HepG2 (cell line): ENCODE results near the gene SULT1A3. TPM values are rescaled to one million over a fixed set of nuclear protein-coding genes. Genes with fewer than 3 reads are reported as not detected.

Source experiments
- AGO1 ChIP-seq: fragments of 200-400 bp; formaldehyde crosslinking; IDR thresholded peaks from 2 replicates; pipeline ENCODE4 v1.6.1; 2017; ENCODE audit warnings: mild to moderate bottlenecking, low read depth, low read length, moderate library complexity; ENCODE audit not compliant: poor library complexity, severe bottlenecking
- ARID4A ChIP-seq: sonication (generic); formaldehyde crosslinking; IDR thresholded peaks from 2 replicates; pipeline ENCODE4 v1.5.0; 2020; ENCODE audit warnings: mild to moderate bottlenecking, missing genetic modification reagents, borderline replicate concordance
- FOXK2 ChIP-seq: fragments of 450-650 bp; IDR thresholded peaks from 2 replicates; pipeline ENCODE4 v1.6.1; 2016
- HMG20B ChIP-seq: conservative IDR thresholded peaks from 2 replicates; pipeline ENCODE4 v1.6.1; 2016; ENCODE audit warnings: missing genetic modification reagents, missing compliant biosample characterization
- HMGXB4 ChIP-seq, 2 experiments: sonication (generic) in 1 of 2; formaldehyde crosslinking in 1 of 2; IDR thresholded peaks; 2 replicates each; pipeline versions ENCODE4 v1.4.0 to v1.6.1; 2018 to 2020; ENCODE audit warnings: missing genetic modification reagents in 2 of 2, borderline replicate concordance in 1 of 2, low read depth in 1 of 2, mild to moderate bottlenecking in 1 of 2, missing biosample characterization in 1 of 2
- HNF4A ChIP-seq: sonication (generic); formaldehyde crosslinking; IDR thresholded peaks from 2 replicates; pipeline ENCODE4 v1.4.0; 2020; ENCODE audit warnings: missing genetic modification reagents
- HOXA9 ChIP-seq: sonication (generic); formaldehyde crosslinking; IDR thresholded peaks from 2 replicates; pipeline ENCODE4 v1.8.1; 2022; ENCODE audit warnings: missing genetic modification reagents, mild to moderate bottlenecking, moderate library complexity, borderline replicate concordance
- JUND ChIP-seq: sonication (generic); formaldehyde crosslinking; IDR thresholded peaks from 2 replicates; pipeline ENCODE4 v1.8.0; 2022; ENCODE audit warnings: mild to moderate bottlenecking, missing genetic modification reagents
- MED8 ChIP-seq: sonication (generic); formaldehyde crosslinking; IDR thresholded peaks from 2 replicates; pipeline ENCODE4 v1.8.1; 2023; ENCODE audit warnings: mild to moderate bottlenecking, missing genetic modification reagents; ENCODE audit not compliant: insufficient replicate concordance
- MTF2 ChIP-seq: sonication (generic); formaldehyde crosslinking; IDR thresholded peaks from 2 replicates; pipeline ENCODE4 v1.5.0; 2020; ENCODE audit warnings: missing genetic modification reagents, borderline replicate concordance
- NFATC3 ChIP-seq: sonication (generic); formaldehyde crosslinking; IDR thresholded peaks from 2 replicates; pipeline ENCODE4 v1.5.1; 2020; ENCODE audit warnings: mild to moderate bottlenecking, missing genetic modification reagents
- NR0B2 ChIP-seq: sonication (generic); formaldehyde crosslinking; IDR thresholded peaks from 2 replicates; pipeline ENCODE4 v1.4.0; 2020; ENCODE audit warnings: mild to moderate bottlenecking, missing genetic modification reagents
- PAF1 ChIP-seq: IDR thresholded peaks from 2 replicates; pipeline ENCODE4 v1.6.1; 2016; ENCODE audit warnings: missing genetic modification reagents, missing compliant biosample characterization
- POLR2AphosphoS2 ChIP-seq: IDR thresholded peaks from 2 replicates; pipeline ENCODE4 v1.6.1; 2011; ENCODE audit warnings: low read depth, low read length, improper control_type of control experiment
- SETDB1 ChIP-seq: sonication (generic); formaldehyde crosslinking; IDR thresholded peaks from 2 replicates; pipeline ENCODE4 v1.5.1; 2020; ENCODE audit warnings: missing genetic modification reagents, mild to moderate bottlenecking, borderline replicate concordance
- SKIL ChIP-seq: sonication (generic); formaldehyde crosslinking; IDR thresholded peaks from 2 replicates; pipeline ENCODE4 v1.8.0; 2022; ENCODE audit warnings: missing genetic modification reagents, mild to moderate bottlenecking, moderate library complexity, borderline replicate concordance
- WIZ ChIP-seq: sonication (generic); formaldehyde crosslinking; IDR thresholded peaks from 2 replicates; pipeline ENCODE4 v1.5.1; 2020; ENCODE audit warnings: mild to moderate bottlenecking, missing genetic modification reagents
- ZNF468 ChIP-seq: sonication (generic); formaldehyde crosslinking; IDR thresholded peaks from 2 replicates; pipeline ENCODE4 v1.8.0; 2022; ENCODE audit warnings: mild to moderate bottlenecking, moderate library complexity, missing genetic modification reagents
- ZNF678 ChIP-seq: sonication (generic); formaldehyde crosslinking; IDR thresholded peaks from 2 replicates; pipeline ENCODE4 v1.4.0; 2020; ENCODE audit warnings: mild to moderate bottlenecking, missing genetic modification reagents
- ZNF776 ChIP-seq: sonication (generic); formaldehyde crosslinking; IDR thresholded peaks from 2 replicates; pipeline ENCODE4 v1.4.0; 2020; ENCODE audit warnings: mild to moderate bottlenecking, missing genetic modification reagents
- polyA plus RNA-seq, 8 experiments: library from polyadenylated mRNA; depleted of rRNA in 3 of 8; stranded (reverse) in 7 of 8; unstranded in 1 of 8; fragments of >200 nt; fragmentation: Illumina TruSeq in 4 of 8; extraction: Trizol in 4 of 8; gene quantifications; 2 replicates each; pipeline versions ENCODE4 v1.2.1 to v1.2.3, GENCODE V29; 2011 to 2016; ENCODE audit warnings: low read depth in 4 of 8, missing spikeins in 1 of 8, mixed read lengths in 1 of 8; ENCODE audit not compliant: insufficient read depth in 1 of 8
- total RNA-seq, 5 experiments: library from RNA; depleted of rRNA; stranded (reverse); fragments of >200 nt; fragmentation: Illumina TruSeq; extraction: Trizol; gene quantifications; 2 replicates each; pipeline ENCODE4 v1.2.3, GENCODE V29; 2016; ENCODE audit warnings: low read depth in 1 of 5

SULT1A3 gene
- total and polyA plus RNA-seq, 2 of the 13 experiments (the other 11 are each of a cell fraction or from before 2014, with no cell fraction given): 21.0 to 28.3 TPM

GRCh38 chr16:30186782-30187555 is 12.1 kb upstream of the SULT1A3 start (continued):
- TF ChIP-seq ARID4A (CRISPR knock-in tag) (peak; percentile 26), POLR2AphosphoS2 (no peak), HMGXB4 (CRISPR knock-in tag; IDR thresholded peaks at IDR 0.05; ENCODE audit: borderline replicate concordance in 1 of 2, low read depth in 1 of 2) (peak in 1 of 2 experiments; percentile 38; a peak in 1 of 4 replicates), AGO1 (peak; percentile 61), ZNF678 (0 out of 2 replicates have a peak, but pooled peaks have one; percentile 19), HOXA9 (CRISPR knock-in tag) (peak; percentile 75; the same call in 1 of the 2 replicates), MED8 (CRISPR knock-in tag) (no peak), SKIL (CRISPR knock-in tag) (0 out of 2 replicates have a peak, but pooled peaks have one; percentile 31), JUND (CRISPR knock-in tag) (peak; percentile 38; the same call in 1 of the 2 replicates), ZNF776 (peak; percentile 54; the same call in 1 of the 2 replicates), ZNF468 (CRISPR knock-in tag) (no peak), HNF4A (CRISPR knock-in tag) (peak; percentile 27), WIZ (CRISPR knock-in tag) (no peak), MTF2 (CRISPR knock-in tag) (no peak), NFATC3 (CRISPR knock-in tag) (no peak), NR0B2 (CRISPR knock-in tag) (peak; percentile 48; the same call in 1 of the 2 replicates), SETDB1 (CRISPR knock-in tag) (no peak), PAF1 (CRISPR knock-in tag) (0 out of 2 replicates have a peak, but pooled peaks have one; percentile 22), HMG20B (no peak), FOXK2 (no peak)
